Measurements from ENCODE around the gene TUBG2. TPM values are rescaled to one million over a fixed set of nuclear protein-coding genes. Genes with fewer than 3 reads are reported as not detected.

The TUBG2 gene
- total RNA-seq, 1 donor from 2014 or later = 9.4 TPM

GRCh38 chr17:42692489-42692888 lies 33.4 kb downstream of the TUBG2 start:
- ChIA-PET CTCF (no interaction called here), POLR2A (interaction anchor here (0.6 to 1.0 kb wide), 2 partner anchors 12 to 30 kb away, joined by 3 to 9 read pairs; no protein-coding TSS in a partner anchor)
- no peak overlapping the region for H3K4me3 Mint-ChIP-seq
- peaks cover 15% of the 10 kb centered on the region for H3K36me3 Mint-ChIP-seq (ENCODE audit: low read depth)
- no peaks in the 10 kb centered on the region for H3K27me3 Mint-ChIP-seq
- TF ChIP-seq CTCF (IDR thresholded peaks at IDR 0.05) = no peak
- no peak for DNase-seq
- H3K9me3 Mint-ChIP-seq = no peaks in the 10 kb centered on the region
- H3K27ac Mint-ChIP-seq = no peak overlapping the region
- intact Hi-C loops (cut with micrococcal nuclease) = no loop called here
- no peaks in the 10 kb centered on the region for H3K4me1 Mint-ChIP-seq
- no peak for ATAC-seq (ENCODE audit: low read depth)

- no peak overlapping the region for H3K4me3 Mint-ChIP-seq
- H3K27ac Mint-ChIP-seq = no peak overlapping the region
- H3K36me3 Mint-ChIP-seq (ENCODE audit: low read depth) = peaks cover 23% of the 10 kb centered on the region
- H3K9me3 Mint-ChIP-seq = no peaks in the 10 kb centered on the region
- ChIA-PET POLR2A (interaction anchor here (0.7 kb wide), 1 partner anchor 11 kb away, joined by 3 read pairs; no protein-coding TSS in a partner anchor), CTCF (interaction anchor here (0.6 kb wide), 1 partner anchor 62 kb away, joined by 3 read pairs; no protein-coding TSS in a partner anchor)
- H3K4me1 Mint-ChIP-seq = no peaks in the 10 kb centered on the region
- no peak for DNase-seq
- intact Hi-C loops (cut with micrococcal nuclease) = no loop called here
- H3K27me3 Mint-ChIP-seq = no peaks in the 10 kb centered on the region
- no peak for ATAC-seq (ENCODE audit: low read depth)
- no peak for TF ChIP-seq CTCF (IDR thresholded peaks at IDR 0.05)
These were observed 35.4 kb downstream of the TUBG2 start for GRCh38 chr17:42694524-42694923.

GRCh38 chr17:42695500-42695899 lies 36.4 kb downstream of the TUBG2 start:
- intact Hi-C loops (cut with micrococcal nuclease) = no loop called here
- H3K9me3 Mint-ChIP-seq = no peaks in the 10 kb centered on the region
- no peak for TF ChIP-seq CTCF (IDR thresholded peaks at IDR 0.05)
- ATAC-seq (ENCODE audit: low read depth) (no peak), DNase-seq (no peak)
- CTCF ChIA-PET = interaction anchor here (1.3 kb wide), 1 partner anchor 117 kb away, joined by 3 read pairs; no protein-coding TSS in a partner anchor
- no peak overlapping the region for H3K4me3 Mint-ChIP-seq
- POLR2A ChIA-PET = no interaction called here
- no peaks in the 10 kb centered on the region for H3K27me3 Mint-ChIP-seq
- H3K36me3 Mint-ChIP-seq (ENCODE audit: low read depth) = peaks cover 31% of the 10 kb centered on the region
- H3K4me1 Mint-ChIP-seq = no peaks in the 10 kb centered on the region
- H3K27ac Mint-ChIP-seq = no peak overlapping the region

- DNase-seq = no peak
- ChIA-PET POLR2A (no interaction called here), CTCF (interaction anchor here (1.3 kb wide), 1 partner anchor 119 kb away, joined by 3 read pairs; no protein-coding TSS in a partner anchor)
- H3K27me3 Mint-ChIP-seq = no peaks in the 10 kb centered on the region
- H3K27ac Mint-ChIP-seq = no peak overlapping the region
- no peak for TF ChIP-seq CTCF (IDR thresholded peaks at IDR 0.05)
- no peak for ATAC-seq (ENCODE audit: low read depth)
- peaks cover 42% of the 10 kb centered on the region for H3K36me3 Mint-ChIP-seq (ENCODE audit: low read depth)
- intact Hi-C loops (cut with micrococcal nuclease) = no loop called here
- no peaks in the 10 kb centered on the region for H3K9me3 Mint-ChIP-seq
- H3K4me3 Mint-ChIP-seq = no peak overlapping the region
- peaks cover 6% of the 10 kb centered on the region for H3K4me1 Mint-ChIP-seq
These were observed 38.2 kb downstream of the TUBG2 start for GRCh38 chr17:42697108-42697811.

GRCh38 chr17:42698736-42699414 lies 39.8 kb downstream of the TUBG2 start:
- ChIA-PET POLR2A (interaction anchor here (0.7 to 1.0 kb wide), 2 partner anchors 121 to 144 kb away, joined by 3 to 10 read pairs; partner anchors contain the start of gene PSMC3IP), CTCF (interaction anchor here (0.5 kb wide), 1 partner anchor 121 kb away, joined by 3 read pairs; no protein-coding TSS in a partner anchor)
- H3K27ac Mint-ChIP-seq = no peak overlapping the region
- no peak for TF ChIP-seq CTCF (IDR thresholded peaks at IDR 0.05)
- no peaks in the 10 kb centered on the region for H3K27me3 Mint-ChIP-seq
- DNase-seq = no peak
- peaks cover 18% of the 10 kb centered on the region for H3K4me1 Mint-ChIP-seq
- no peaks in the 10 kb centered on the region for H3K9me3 Mint-ChIP-seq
- H3K36me3 Mint-ChIP-seq (ENCODE audit: low read depth) = peaks cover 54% of the 10 kb centered on the region
- intact Hi-C loops (cut with micrococcal nuclease) = no loop called here
- no peak for ATAC-seq (ENCODE audit: low read depth)
- H3K4me3 Mint-ChIP-seq = no peak overlapping the region

All from activated B cell treated with CpG ODN at 0.5 μM for 24 hours (primary cell).